ENCODE results near the gene EXD1. TPM values are rescaled to one million over a fixed set of nuclear protein-coding genes. Genes with fewer than 3 reads are reported as not detected.

The EXD1 gene
- total RNA-seq, 1 experiment from 2014 or later: not detected

- ChIA-PET POLR2A (no interaction called here), CTCF (interaction anchor here (0.6 kb wide), 1 partner anchor 252 kb away, joined by 3 read pairs; no protein-coding TSS in a partner anchor)
- no TSS peak for BruUV-seq (replicated peaks)
- no peaks in the 10 kb centered on the region for H3K4me1 ChIP-seq
- TF ChIP-seq, protein P1, sequence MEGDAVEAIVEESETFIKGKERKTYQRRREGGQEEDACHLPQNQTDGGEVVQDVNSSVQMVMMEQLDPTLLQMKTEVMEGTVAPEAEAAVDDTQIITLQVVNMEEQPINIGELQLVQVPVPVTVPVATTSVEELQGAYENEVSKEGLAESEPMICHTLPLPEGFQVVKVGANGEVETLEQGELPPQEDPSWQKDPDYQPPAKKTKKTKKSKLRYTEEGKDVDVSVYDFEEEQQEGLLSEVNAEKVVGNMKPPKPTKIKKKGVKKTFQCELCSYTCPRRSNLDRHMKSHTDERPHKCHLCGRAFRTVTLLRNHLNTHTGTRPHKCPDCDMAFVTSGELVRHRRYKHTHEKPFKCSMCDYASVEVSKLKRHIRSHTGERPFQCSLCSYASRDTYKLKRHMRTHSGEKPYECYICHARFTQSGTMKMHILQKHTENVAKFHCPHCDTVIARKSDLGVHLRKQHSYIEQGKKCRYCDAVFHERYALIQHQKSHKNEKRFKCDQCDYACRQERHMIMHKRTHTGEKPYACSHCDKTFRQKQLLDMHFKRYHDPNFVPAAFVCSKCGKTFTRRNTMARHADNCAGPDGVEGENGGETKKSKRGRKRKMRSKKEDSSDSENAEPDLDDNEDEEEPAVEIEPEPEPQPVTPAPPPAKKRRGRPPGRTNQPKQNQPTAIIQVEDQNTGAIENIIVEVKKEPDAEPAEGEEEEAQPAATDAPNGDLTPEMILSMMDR (IDR thresholded peaks at IDR 0.05; ENCODE audit: insufficient read depth in 1 of 2, low read depth in 1 of 2, low read length in 1 of 2, severe bottlenecking in 1 of 2, unreplicated experiment in 1 of 2): no peak
- intact Hi-C loops (cut with micrococcal nuclease; ENCODE audit: unreplicated experiment): loop anchor here (10.0 kb wide), 1 partner anchor 157 kb away; no protein-coding TSS in a partner anchor
- no peaks in the 10 kb centered on the region for H3K9me3 ChIP-seq
- Mint-ChIP-seq H3K4me3 (ENCODE audit: unreplicated experiment) (no peak overlapping the region), H3K27me3 (ENCODE audit: insufficient read depth, unreplicated experiment) (no peaks in the 10 kb centered on the region), H3K4me1 (ENCODE audit: low read depth, unreplicated experiment) (no peaks in the 10 kb centered on the region), H3K36me3 (ENCODE audit: insufficient read depth, unreplicated experiment) (no peaks in the 10 kb centered on the region), H3K9me3 (ENCODE audit: unreplicated experiment) (no peaks in the 10 kb centered on the region), H3K27ac (ENCODE audit: unreplicated experiment) (no peak overlapping the region)
- DNase-seq: no peak
- no peak overlapping the region for H3K4me3 ChIP-seq (ENCODE audit: low read depth, low read length)
- no peaks in the 10 kb centered on the region for H3K27me3 ChIP-seq (replicated peaks; ENCODE audit: control insufficient read depth, insufficient read depth, low read length)
- no peaks in the 10 kb centered on the region for H3K36me3 ChIP-seq (ENCODE audit: control insufficient read depth, insufficient read depth, low read length)
Observed at GRCh38 chr15:41182266-41182665, 48.3 kb downstream of the EXD1 start.

DNA sequence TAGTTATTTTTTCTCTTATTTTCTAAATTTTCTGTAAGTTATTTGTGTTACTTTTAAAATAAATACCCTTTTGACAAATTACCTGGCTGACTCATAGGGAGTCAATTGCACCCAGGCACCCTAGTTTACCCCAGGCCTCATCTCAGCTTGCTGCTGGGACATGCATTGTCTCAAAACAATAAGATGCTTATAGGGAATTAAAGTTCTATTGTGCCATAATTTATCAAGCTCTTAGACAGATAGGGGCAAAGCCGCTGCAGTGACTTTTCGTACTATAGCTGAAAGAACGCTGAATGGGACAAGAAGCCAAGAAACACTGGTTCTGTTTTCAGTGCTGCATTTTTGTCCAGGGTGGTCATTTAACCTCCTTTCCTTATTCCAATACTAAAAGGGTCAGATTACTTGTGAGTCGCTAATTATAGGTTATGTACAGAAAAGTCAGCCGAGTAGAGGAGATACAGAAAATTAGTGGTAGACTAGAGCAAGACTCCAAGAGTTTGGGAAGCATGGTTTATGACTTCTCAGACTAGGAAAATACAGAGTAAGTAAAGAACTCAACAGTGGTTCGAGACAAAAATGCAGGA lies 50.3 kb downstream of the EXD1 start:
- Mint-ChIP-seq H3K9me3 (ENCODE audit: unreplicated experiment) (no peaks in the 10 kb centered on the region), H3K27ac (ENCODE audit: unreplicated experiment) (no peak overlapping the region), H3K4me1 (ENCODE audit: low read depth, unreplicated experiment) (no peaks in the 10 kb centered on the region), H3K4me3 (ENCODE audit: unreplicated experiment) (no peak overlapping the region), H3K36me3 (ENCODE audit: insufficient read depth, unreplicated experiment) (no peaks in the 10 kb centered on the region), H3K27me3 (ENCODE audit: insufficient read depth, unreplicated experiment) (no peaks in the 10 kb centered on the region)
- BruUV-seq (replicated peaks): no TSS peak
- no peak for DNase-seq
- CTCF ChIA-PET: no interaction called here
- POLR2A ChIA-PET: no interaction called here
- TF ChIP-seq, protein P1 (IDR thresholded peaks at IDR 0.05; ENCODE audit: insufficient read depth in 1 of 2, low read depth in 1 of 2, low read length in 1 of 2, severe bottlenecking in 1 of 2, unreplicated experiment in 1 of 2): no peak
- no peaks in the 10 kb centered on the region for H3K36me3 ChIP-seq (ENCODE audit: control insufficient read depth, insufficient read depth, low read length)
- H3K9me3 ChIP-seq: no peaks in the 10 kb centered on the region
- no peaks in the 10 kb centered on the region for H3K27me3 ChIP-seq (replicated peaks; ENCODE audit: control insufficient read depth, insufficient read depth, low read length)
- H3K4me1 ChIP-seq: no peaks in the 10 kb centered on the region
- intact Hi-C loops (cut with micrococcal nuclease; ENCODE audit: unreplicated experiment): loop anchor here (10.0 kb wide), 1 partner anchor 155 kb away; no protein-coding TSS in a partner anchor
- H3K4me3 ChIP-seq (ENCODE audit: low read depth, low read length): no peak overlapping the region

DNA sequence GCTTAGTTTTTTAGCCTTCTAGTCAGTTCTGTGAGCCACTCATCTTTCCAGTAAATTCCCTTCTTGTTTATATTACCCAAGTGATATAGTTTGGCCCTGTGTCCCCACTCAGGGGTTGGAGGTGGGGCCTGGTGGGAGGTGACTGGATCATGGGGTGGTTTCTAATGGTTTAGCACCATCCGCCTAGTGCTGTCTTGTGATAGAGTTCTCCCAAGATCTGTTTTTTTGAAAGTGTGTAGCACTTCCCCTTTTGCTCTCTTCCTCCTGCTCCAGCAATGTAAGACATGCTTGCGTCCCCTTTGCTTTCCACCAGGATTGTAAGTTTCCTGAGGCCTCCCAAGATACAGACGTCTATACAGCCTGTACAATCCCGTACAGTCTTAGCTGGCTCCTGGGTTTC lies 60.8 kb downstream of the EXD1 start:
- H3K27ac Mint-ChIP-seq (ENCODE audit: unreplicated experiment): no peak overlapping the region
- no peak for DNase-seq
- no peaks in the 10 kb centered on the region for H3K36me3 Mint-ChIP-seq (ENCODE audit: insufficient read depth, unreplicated experiment)
- Histone ChIP-seq H3K36me3 (ENCODE audit: control insufficient read depth, insufficient read depth, low read length) (no peaks in the 10 kb centered on the region), H3K9me3 (no peaks in the 10 kb centered on the region), H3K4me1 (no peaks in the 10 kb centered on the region), H3K27me3 (replicated peaks; ENCODE audit: control insufficient read depth, insufficient read depth, low read length) (no peaks in the 10 kb centered on the region), H3K4me3 (ENCODE audit: low read depth, low read length) (no peak overlapping the region)
- H3K9me3 Mint-ChIP-seq (ENCODE audit: unreplicated experiment): no peaks in the 10 kb centered on the region
- no TSS peak for BruUV-seq (replicated peaks)
- intact Hi-C loops (cut with micrococcal nuclease; ENCODE audit: unreplicated experiment): no loop called here
- POLR2A ChIA-PET: no interaction called here
- no peaks in the 10 kb centered on the region for H3K27me3 Mint-ChIP-seq (ENCODE audit: insufficient read depth, unreplicated experiment)
- TF ChIP-seq, protein P1 (IDR thresholded peaks at IDR 0.05; ENCODE audit: insufficient read depth in 1 of 2, low read depth in 1 of 2, low read length in 1 of 2, severe bottlenecking in 1 of 2, unreplicated experiment in 1 of 2): no peak
- CTCF ChIA-PET: no interaction called here
- H3K4me3 Mint-ChIP-seq (ENCODE audit: unreplicated experiment): no peak overlapping the region
- no peaks in the 10 kb centered on the region for H3K4me1 Mint-ChIP-seq (ENCODE audit: low read depth, unreplicated experiment)
